Astrocyte (in vitro differentiated cells and primary cell): ENCODE data around the gene HOXA1. TPM values are rescaled to one million over a fixed set of nuclear protein-coding genes. Genes with fewer than 3 reads are reported as not detected.

Experiments
- DNase-seq: peaks from one replicate; pipeline ENCODE4 v3.0.0-alpha.2; 2010; ENCODE audit warnings: low read depth
- FAIRE-seq: peaks from 2 replicates; lab custom pipeline; 2011; peaks lifted over from hg19 to GRCh38; lab: Jason Lieb, UNC
- H2AFZ ChIP-seq: 2 replicates; pipeline ENCODE4 v1.6.0; 2012; ENCODE audit warnings: low read depth, low read length, inconsistent platforms
- H3K27ac ChIP-seq: 2 replicates; pipeline ENCODE4 v1.5.1; 2011; ENCODE audit warnings: low read depth, low read length, inconsistent platforms
- H3K27me3 ChIP-seq: 2 replicates; pipeline ENCODE4 v1.6.0; 2011; ENCODE audit warnings: low read length, inconsistent platforms; ENCODE audit not compliant: insufficient read depth
- H3K36me3 ChIP-seq: 2 replicates; pipeline ENCODE4 v1.5.1; 2011; ENCODE audit warnings: low read length, inconsistent platforms; ENCODE audit not compliant: insufficient read depth
- H3K4me1 ChIP-seq: 2 replicates; pipeline ENCODE4 v1.5.1; 2011; ENCODE audit warnings: low read length, inconsistent platforms; ENCODE audit not compliant: insufficient read depth
- H3K4me2 ChIP-seq: 2 replicates; pipeline ENCODE4 v1.6.0; 2012; ENCODE audit warnings: low read length, inconsistent platforms
- H3K4me3 ChIP-seq: 2 replicates; pipeline ENCODE4 v1.5.1; 2011; ENCODE audit warnings: low read depth, mild to moderate bottlenecking, low read length, inconsistent platforms; ENCODE audit not compliant: insufficient read depth
- H3K79me2 ChIP-seq: 2 replicates; pipeline ENCODE4 v1.6.0; 2012; ENCODE audit warnings: mild to moderate bottlenecking, low read length, inconsistent platforms; ENCODE audit not compliant: insufficient read depth
- H3K9ac ChIP-seq: 2 replicates; pipeline ENCODE4 v1.6.0; 2012; ENCODE audit warnings: mild to moderate bottlenecking, low read length, inconsistent platforms
- H3K9me3 ChIP-seq: 2 replicates; pipeline ENCODE4 v1.5.1; 2012; ENCODE audit warnings: low read depth, mild to moderate bottlenecking, low read length, inconsistent platforms; ENCODE audit not compliant: insufficient read depth
- H4K20me1 ChIP-seq: 2 replicates; pipeline ENCODE4 v1.6.0; 2012; ENCODE audit warnings: low read length, inconsistent platforms; ENCODE audit not compliant: insufficient read depth
- H3K27ac Mint-ChIP-seq: one replicate; pipeline ENCODE4 v1.8.0; 2021; ENCODE audit warnings: mild to moderate bottlenecking, mixed read lengths; ENCODE audit not compliant: unreplicated experiment
- H3K27me3 Mint-ChIP-seq: one replicate; pipeline ENCODE4 v1.8.0; 2021; ENCODE audit warnings: low read depth, mixed read lengths; ENCODE audit not compliant: unreplicated experiment
- H3K36me3 Mint-ChIP-seq: one replicate; pipeline ENCODE4 v1.8.0; 2021; ENCODE audit warnings: low read depth, mixed read lengths; ENCODE audit not compliant: unreplicated experiment
- H3K4me1 Mint-ChIP-seq: one replicate; pipeline ENCODE4 v1.8.0; 2021; ENCODE audit warnings: low read depth, mixed read lengths; ENCODE audit not compliant: unreplicated experiment
- H3K4me3 Mint-ChIP-seq: one replicate; pipeline ENCODE4 v1.8.0; 2021; ENCODE audit warnings: mild to moderate bottlenecking, moderate library complexity, mixed read lengths; ENCODE audit not compliant: unreplicated experiment
- H3K9me3 Mint-ChIP-seq: one replicate; pipeline ENCODE4 v1.8.0; 2021; ENCODE audit warnings: mild to moderate bottlenecking, mixed read lengths; ENCODE audit not compliant: unreplicated experiment
- CTCF ChIP-seq: IDR thresholded peaks from 2 replicates; pipeline ENCODE4 v1.5.1; 2011; ENCODE audit warnings: low read depth, mild to moderate bottlenecking, inconsistent platforms, low read length, moderate library complexity; ENCODE audit not compliant: insufficient read depth
- EZH2 ChIP-seq: IDR thresholded peaks from 2 replicates; pipeline ENCODE4 v1.6.1; 2012; ENCODE audit warnings: mild to moderate bottlenecking, low read length, inconsistent platforms; ENCODE audit not compliant: insufficient read depth
- total RNA-seq: library from RNA; stranded (reverse); gene quantifications from 2 replicates; pipeline ENCODE4 v1.2.1, GENCODE V29; 2021

Gene HOXA1
- total RNA-seq, 1 donor from 2014 or later: 0.23 TPM

- no peaks in the 10 kb centered on the region for H3K9me3 ChIP-seq
- Mint-ChIP-seq H3K36me3 (peaks cover 3% of the 10 kb centered on the region), H3K27ac (no peak overlapping the region), H3K9me3 (peaks cover 28% of the 10 kb centered on the region), H3K27me3 (peaks cover 89% of the 10 kb centered on the region), H3K4me3 (no peak overlapping the region), H3K4me1 (no peaks in the 10 kb centered on the region)
- no peaks in the 10 kb centered on the region for H3K36me3 ChIP-seq
- H3K4me2 ChIP-seq: no peak overlapping the region
- FAIRE-seq (no peak), DNase-seq (no peak)
- TF ChIP-seq EZH2 (no peak), CTCF (no peak)
- H3K79me2 ChIP-seq: no peaks in the 10 kb centered on the region
- peaks cover under 1% of the 10 kb centered on the region for H4K20me1 ChIP-seq
- H3K4me3 ChIP-seq: no peak overlapping the region
- H3K9ac ChIP-seq: no peak overlapping the region
- H3K27ac ChIP-seq: no peak overlapping the region
- H3K27me3 ChIP-seq: peaks cover 93% of the 10 kb centered on the region
- H2AFZ ChIP-seq: no peak overlapping the region
- H3K4me1 ChIP-seq: peaks cover 6% of the 10 kb centered on the region
Observed at GRCh38 chr7:27138985-27139333, 43.2 kb upstream of the HOXA1 start.

GRCh38 chr7:27138472-27138871, 42.7 kb upstream of the HOXA1 start:
- DNase-seq: no peak
- peaks cover 24% of the 10 kb centered on the region for H3K9me3 Mint-ChIP-seq
- TF ChIP-seq EZH2 (no peak), CTCF (no peak)
- peaks cover 3% of the 10 kb centered on the region for H3K36me3 Mint-ChIP-seq
- no peaks in the 10 kb centered on the region for H3K4me1 Mint-ChIP-seq
- Histone ChIP-seq H3K27ac (no peak overlapping the region), H3K9me3 (no peaks in the 10 kb centered on the region), H3K79me2 (no peaks in the 10 kb centered on the region), H3K9ac (no peak overlapping the region), H4K20me1 (no peaks in the 10 kb centered on the region), H3K4me3 (no peak overlapping the region), H2AFZ (no peak overlapping the region), H3K4me2 (no peak overlapping the region), H3K27me3 (peaks cover 92% of the 10 kb centered on the region), H3K4me1 (peaks cover 6% of the 10 kb centered on the region), H3K36me3 (no peaks in the 10 kb centered on the region)
- FAIRE-seq: no peak
- peaks cover 91% of the 10 kb centered on the region for H3K27me3 Mint-ChIP-seq
- no peak overlapping the region for H3K4me3 Mint-ChIP-seq
- no peak overlapping the region for H3K27ac Mint-ChIP-seq

GRCh38 chr7:27137640-27138315, 42.0 kb upstream of the HOXA1 start:
- Histone ChIP-seq H3K4me2 (no peak overlapping the region), H4K20me1 (no peaks in the 10 kb centered on the region), H3K27me3 (peaks cover 93% of the 10 kb centered on the region), H3K4me1 (peaks cover 6% of the 10 kb centered on the region), H3K27ac (no peak overlapping the region), H3K9me3 (no peaks in the 10 kb centered on the region), H3K4me3 (no peak overlapping the region), H3K9ac (no peak overlapping the region), H3K36me3 (no peaks in the 10 kb centered on the region), H2AFZ (no peak overlapping the region), H3K79me2 (no peaks in the 10 kb centered on the region)
- Mint-ChIP-seq H3K36me3 (peaks cover 3% of the 10 kb centered on the region), H3K4me3 (no peak overlapping the region), H3K27me3 (peaks cover 95% of the 10 kb centered on the region), H3K27ac (no peak overlapping the region), H3K9me3 (peaks cover 22% of the 10 kb centered on the region), H3K4me1 (no peaks in the 10 kb centered on the region)
- TF ChIP-seq CTCF (no peak), EZH2 (no peak)
- FAIRE-seq (no peak), DNase-seq (no peak)
